Activated T-cell treated with anti-CD3 and anti-CD28 coated beads, Interleukin-2, amount 50 U/mL, for 4 hours (primary cell): Measurements from ENCODE around the gene MAGT1. TPM values are rescaled to one million over a fixed set of nuclear protein-coding genes. Genes with fewer than 3 reads are reported as not detected.
"Not testable (repeated sequence)": the region's sequence is repeated elsewhere in the genome, so short reads cannot be mapped to it uniquely, and the experiment has no call there.

Experiments used
- ATAC-seq, 2 donors: fragments of 200-7000 bp; cut with Tn5 transposase; one replicate each; pipeline ENCODE4 v1.10.0; 2021
- DNase-seq: peaks from one replicate; pipeline ENCODE4 v3.0.0-alpha.2; 2020
- H3K27me3 Mint-ChIP-seq: one replicate; pipeline ENCODE4 v1.8.0; 2021; ENCODE audit warnings: low read depth, mixed read lengths
- H3K36me3 Mint-ChIP-seq: one replicate; pipeline ENCODE4 v1.8.0; 2022; ENCODE audit warnings: mixed read lengths; ENCODE audit not compliant: insufficient read depth
- H3K4me1 Mint-ChIP-seq: one replicate; pipeline ENCODE4 v1.8.0; 2021; ENCODE audit warnings: low read depth, mixed read lengths
- H3K4me3 Mint-ChIP-seq: one replicate; pipeline ENCODE4 v1.8.0; 2021; ENCODE audit warnings: mild to moderate bottlenecking, moderate library complexity, mixed read lengths
- H3K9me3 Mint-ChIP-seq: one replicate; pipeline ENCODE4 v1.8.0; 2021; ENCODE audit warnings: mixed read lengths
- total RNA-seq, 3 donors: library from RNA; stranded (reverse); gene quantifications; one replicate each; pipeline ENCODE4 v1.2.1, GENCODE V29; 2021

Gene MAGT1
- 10 to 100 TPM; 36.4 to 38.9 (median 37.5) TPM for total RNA-seq

- Mint-ChIP-seq H3K4me3 (peak within 1 kb of the TSS; percentile 98), H3K4me1 (peaks cover 21% of the 10 kb centered on the region), H3K36me3 (peaks cover 4% of the 10 kb centered on the region), H3K27me3 (no peaks in the 10 kb centered on the region), H3K9me3 (no peaks in the 10 kb centered on the region)
- DNase-seq: peak; percentile 84
- peak; percentile 89 to 91 for ATAC-seq
Measured at GRCh38 chrX:77894921-77895886, at the start of gene MAGT1. MAGT1 (minus strand) TSS chrX:77895435; CDS start chrX:77895410, 25 bp downstream.

DNA sequence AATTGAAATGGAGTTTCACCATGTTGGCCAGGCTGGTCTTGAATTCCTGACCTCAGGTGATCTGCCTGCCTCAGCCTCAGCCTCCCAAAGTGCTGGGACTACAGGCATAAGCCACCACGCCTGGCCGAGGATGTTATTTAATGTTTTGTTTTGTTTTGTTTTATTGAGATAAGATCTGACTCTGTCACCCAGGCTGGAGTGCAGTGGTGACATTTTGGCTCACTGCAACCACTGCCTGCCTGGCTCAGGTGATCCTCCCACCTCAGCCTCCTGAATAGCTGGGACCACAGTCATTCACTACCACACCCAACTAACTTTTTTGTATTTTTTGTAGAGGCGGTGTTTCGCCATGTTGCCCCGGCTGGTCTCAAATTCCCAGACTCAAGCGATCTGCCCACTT is 49.8 kb upstream of the MAGT1 start:
- not testable (repeated sequence) for H3K36me3 Mint-ChIP-seq, ATAC-seq, H3K4me1 Mint-ChIP-seq, H3K27me3 Mint-ChIP-seq, DNase-seq, H3K4me3 Mint-ChIP-seq, H3K9me3 Mint-ChIP-seq

DNA sequence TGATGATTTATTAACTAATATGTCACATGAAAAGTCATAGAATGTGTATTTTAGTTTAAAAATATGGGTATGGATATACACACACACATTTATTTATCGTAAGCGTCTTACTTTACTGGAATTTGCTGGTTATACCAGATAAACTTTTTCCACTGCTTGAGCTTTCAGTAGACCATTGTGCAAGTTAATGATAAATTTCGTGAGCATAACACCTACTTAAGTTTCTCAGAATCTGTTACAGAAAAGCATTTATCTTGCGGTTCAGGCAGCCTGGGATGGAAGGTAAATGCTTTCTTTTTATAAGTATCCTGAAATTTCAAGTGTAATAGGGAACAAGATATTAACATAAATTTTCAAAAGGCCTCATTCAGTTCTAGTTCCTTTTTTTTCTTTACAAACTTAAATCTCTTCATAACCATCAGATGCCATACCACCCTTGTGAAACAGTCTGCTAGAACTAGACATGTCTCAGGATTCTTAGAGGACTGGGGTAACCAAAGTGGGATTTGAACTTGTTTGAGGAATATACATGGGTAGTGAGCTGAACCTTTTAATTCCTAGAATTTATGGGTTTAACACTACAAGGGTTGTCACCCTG is 42.9 kb upstream of the MAGT1 start:
- Mint-ChIP-seq H3K4me1 (peaks cover 7% of the 10 kb centered on the region), H3K9me3 (no peaks in the 10 kb centered on the region), H3K4me3 (no peak overlapping the region), H3K27me3 (no peaks in the 10 kb centered on the region), H3K36me3 (no peaks in the 10 kb centered on the region)
- DNase-seq: no peak
- no peak for ATAC-seq

DNA sequence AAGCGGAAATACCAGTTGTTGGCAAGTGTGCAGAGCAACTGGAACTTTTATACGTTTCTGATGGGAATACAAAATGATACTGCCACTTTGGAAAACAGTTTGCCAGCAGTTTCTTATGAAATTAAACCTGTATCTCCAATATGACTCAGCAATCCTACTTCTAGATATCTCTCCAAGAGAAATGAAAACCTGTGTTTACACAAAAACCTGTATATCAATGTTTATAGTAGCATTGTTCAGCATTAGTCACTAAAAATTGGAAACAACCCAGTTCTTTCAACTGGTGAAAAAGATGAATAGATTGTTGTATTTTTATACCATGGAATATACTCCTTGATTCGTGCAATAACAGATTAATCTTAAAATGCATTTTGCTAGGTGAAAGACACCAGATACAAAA is 42.1 kb upstream of the MAGT1 start:
- H3K4me1 Mint-ChIP-seq: peaks cover 6% of the 10 kb centered on the region
- DNase-seq: no peak
- no peaks in the 10 kb centered on the region for H3K27me3 Mint-ChIP-seq
- H3K4me3 Mint-ChIP-seq: no peak overlapping the region
- no peak for ATAC-seq
- H3K9me3 Mint-ChIP-seq: no peaks in the 10 kb centered on the region
- no peaks in the 10 kb centered on the region for H3K36me3 Mint-ChIP-seq

- Mint-ChIP-seq H3K36me3 (no peaks in the 10 kb centered on the region), H3K4me3 (no peak overlapping the region), H3K27me3 (no peaks in the 10 kb centered on the region), H3K4me1 (peaks cover 6% of the 10 kb centered on the region), H3K9me3 (no peaks in the 10 kb centered on the region)
- DNase-seq (no peak), ATAC-seq (no peak)
Measured at GRCh38 chrX:77936299-77936698, 41.1 kb upstream of the MAGT1 start.

DNA sequence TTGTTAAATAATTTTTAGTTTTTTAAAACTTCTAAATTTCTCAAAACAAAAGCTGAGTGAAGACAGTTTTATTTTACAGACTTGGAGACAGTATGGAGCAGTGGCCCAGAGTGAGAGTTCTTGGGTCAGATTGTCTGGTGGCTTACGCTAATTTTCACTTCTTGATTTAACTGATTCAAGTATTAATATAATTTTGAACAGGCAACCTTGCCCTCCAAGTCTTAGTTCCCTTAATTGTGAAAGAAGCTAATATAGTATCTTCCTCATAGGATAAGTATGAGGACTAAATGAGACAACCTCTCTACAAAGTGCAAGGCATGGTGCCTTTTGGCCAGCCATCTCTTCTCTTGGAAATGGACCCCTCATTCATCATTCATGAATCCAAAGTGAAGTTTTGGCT is 40.7 kb upstream of the MAGT1 start:
- Mint-ChIP-seq H3K27me3 (no peaks in the 10 kb centered on the region), H3K36me3 (no peaks in the 10 kb centered on the region), H3K4me1 (peaks cover 6% of the 10 kb centered on the region), H3K9me3 (no peaks in the 10 kb centered on the region), H3K4me3 (no peak overlapping the region)
- no peak for ATAC-seq
- DNase-seq: no peak

GRCh38 chrX:77930581-77930980 is 35.3 kb upstream of the MAGT1 start:
- no peaks in the 10 kb centered on the region for H3K9me3 Mint-ChIP-seq
- H3K36me3 Mint-ChIP-seq: no peaks in the 10 kb centered on the region
- H3K27me3 Mint-ChIP-seq: no peaks in the 10 kb centered on the region
- peaks cover 3% of the 10 kb centered on the region for H3K4me1 Mint-ChIP-seq
- H3K4me3 Mint-ChIP-seq: no peak overlapping the region
- DNase-seq: no peak
- no peak for ATAC-seq

- H3K9me3 Mint-ChIP-seq: no peaks in the 10 kb centered on the region
- H3K36me3 Mint-ChIP-seq: no peaks in the 10 kb centered on the region
- ATAC-seq (peak in 1 of 2 donors; percentile 51), DNase-seq (no peak)
- H3K27me3 Mint-ChIP-seq: no peaks in the 10 kb centered on the region
- H3K4me3 Mint-ChIP-seq: no peak overlapping the region
- peaks cover 6% of the 10 kb centered on the region for H3K4me1 Mint-ChIP-seq
Measured at GRCh38 chrX:77925764-77926163, 30.5 kb upstream of the MAGT1 start.

DNA sequence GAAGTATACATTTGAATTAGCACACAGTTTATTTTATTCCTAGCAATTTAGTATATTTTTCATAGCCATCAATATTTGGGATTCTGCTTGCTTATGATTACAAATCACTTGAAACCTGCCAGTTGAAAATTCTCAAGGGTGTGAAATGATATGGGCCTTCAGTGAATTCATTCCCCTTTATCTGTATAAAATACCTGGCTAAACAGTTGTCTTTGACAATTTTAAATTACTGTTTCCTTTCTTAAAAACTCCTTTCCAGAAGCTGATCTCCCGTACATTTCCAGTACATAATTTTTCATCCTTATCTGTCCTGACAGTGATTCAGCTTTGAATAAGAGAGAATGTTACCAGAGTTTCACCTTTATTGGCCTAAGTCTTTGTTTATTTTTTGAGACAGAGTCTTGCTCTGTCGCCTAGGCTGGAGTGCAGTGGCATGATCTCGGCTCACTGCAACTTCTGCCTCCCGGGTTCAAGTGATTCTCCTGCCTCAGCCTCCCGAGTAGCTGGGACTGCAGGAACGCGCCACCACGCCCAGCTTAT is 29.2 kb upstream of the MAGT1 start:
- H3K27me3 Mint-ChIP-seq: no peaks in the 10 kb centered on the region
- no peak for ATAC-seq
- no peaks in the 10 kb centered on the region for H3K36me3 Mint-ChIP-seq
- H3K4me1 Mint-ChIP-seq: peaks cover 6% of the 10 kb centered on the region
- H3K9me3 Mint-ChIP-seq: no peaks in the 10 kb centered on the region
- no peak for DNase-seq
- H3K4me3 Mint-ChIP-seq: no peak overlapping the region

DNA sequence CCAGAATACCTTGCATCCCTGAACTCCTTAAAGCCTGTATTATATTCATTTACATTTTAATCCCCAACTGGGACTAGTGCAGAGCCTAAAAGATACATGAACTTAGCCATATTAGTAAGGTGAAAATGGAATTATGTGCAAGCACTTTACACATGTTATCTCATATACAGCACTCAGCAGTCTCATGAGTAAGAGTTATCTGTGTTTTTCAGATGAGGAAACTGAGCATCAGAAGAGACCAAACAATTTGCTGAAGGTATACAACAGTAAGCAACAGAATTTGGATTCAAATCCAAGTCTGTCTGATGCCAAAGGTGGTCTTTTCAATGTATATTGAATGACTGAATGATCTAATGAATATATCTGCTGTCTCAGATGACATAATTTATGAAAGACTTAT is 27.6 kb upstream of the MAGT1 start:
- Mint-ChIP-seq H3K27me3 (no peaks in the 10 kb centered on the region), H3K4me1 (peaks cover 8% of the 10 kb centered on the region), H3K4me3 (no peak overlapping the region), H3K36me3 (no peaks in the 10 kb centered on the region), H3K9me3 (no peaks in the 10 kb centered on the region)
- ATAC-seq (no peak), DNase-seq (no peak)

DNA sequence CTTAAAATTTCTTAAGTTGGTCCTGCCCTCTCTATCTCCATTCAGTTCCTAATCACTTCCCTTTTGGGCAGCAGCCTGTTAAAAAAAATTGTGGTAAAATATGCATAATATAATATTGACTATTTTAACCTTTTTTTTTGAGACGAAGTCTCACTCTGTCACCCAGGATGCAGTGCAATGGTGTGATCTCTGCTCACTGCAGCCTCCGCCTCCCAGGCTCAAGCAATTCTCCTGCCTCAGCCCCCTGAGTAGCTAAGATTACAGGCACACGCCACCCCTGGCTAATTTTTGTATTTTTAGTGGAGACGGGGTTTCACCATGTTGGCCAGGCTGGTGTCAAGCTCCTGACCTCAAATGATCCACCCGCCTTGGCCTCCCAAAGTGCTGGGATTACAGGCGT is 24.1 kb upstream of the MAGT1 start:
- H3K4me1 Mint-ChIP-seq: peaks cover 21% of the 10 kb centered on the region
- ATAC-seq, H3K36me3 Mint-ChIP-seq, H3K27me3 Mint-ChIP-seq, H3K4me3 Mint-ChIP-seq, DNase-seq, H3K9me3 Mint-ChIP-seq: not testable (repeated sequence)

GRCh38 chrX:77918568-77918967 is 23.3 kb upstream of the MAGT1 start:
- ATAC-seq: no peak
- H3K36me3 Mint-ChIP-seq: no peaks in the 10 kb centered on the region

GRCh38 chrX:77917294-77917933 is 22.2 kb upstream of the MAGT1 start:
- H3K36me3 Mint-ChIP-seq: no peaks in the 10 kb centered on the region
- ATAC-seq (no peak), DNase-seq (no peak)
- H3K4me3 Mint-ChIP-seq: peak overlapping the region; percentile 64
- H3K4me1 Mint-ChIP-seq: peaks cover 28% of the 10 kb centered on the region
- H3K27me3 Mint-ChIP-seq: no peaks in the 10 kb centered on the region
- no peaks in the 10 kb centered on the region for H3K9me3 Mint-ChIP-seq

More at GRCh38 chrX:77918568-77918967, 23.3 kb upstream of the MAGT1 start:
- Mint-ChIP-seq H3K4me3 (no peak overlapping the region), H3K27me3 (no peaks in the 10 kb centered on the region), H3K9me3 (no peaks in the 10 kb centered on the region), H3K4me1 (peaks cover 23% of the 10 kb centered on the region)
- no peak for DNase-seq

GRCh38 chrX:77910108-77910840 is 15.0 kb upstream of the MAGT1 start, which contains the start of gene ATP7A:
ATP7A (plus strand) TSS chrX:77910693; CDS start chrX:77971642, 60,949 bp downstream.
- peaks cover 14% of the 10 kb centered on the region for H3K4me1 Mint-ChIP-seq
- H3K9me3 Mint-ChIP-seq: no peaks in the 10 kb centered on the region
- H3K36me3 Mint-ChIP-seq: no peaks in the 10 kb centered on the region
- ATAC-seq (peak; percentile 93 to 94), DNase-seq (peak; percentile 86)
- H3K4me3 Mint-ChIP-seq: peak within 1 kb of the TSS; percentile 92
- no peaks in the 10 kb centered on the region for H3K27me3 Mint-ChIP-seq
